HG03571 (cell line): ENCODE data around the gene CDC7.

ENCODE experiments used
- ATAC-seq: cut with Tn5 transposase; IDR thresholded peaks from one replicate; pipeline ENCODE4 v1.9.1; 2021; ENCODE audit not compliant: unreplicated experiment

CDC7 gene

GRCh38 chr1:91546876-91547275 is 46.2 kb downstream of the CDC7 start:
- ATAC-seq, result no peak

GRCh38 chr1:91548376-91549040 is 47.9 kb downstream of the CDC7 start:
- no peak for ATAC-seq

GRCh38 chr1:91549041-91549735 is 48.5 kb downstream of the CDC7 start:
- no peak for ATAC-seq

- no peak for ATAC-seq
Measured at GRCh38 chr1:91550961-91551360, 50.3 kb downstream of the CDC7 start.

GRCh38 chr1:91552091-91552490 is 51.4 kb downstream of the CDC7 start:
- ATAC-seq, result no peak

GRCh38 chr1:91552596-91552995 is 51.9 kb downstream of the CDC7 start:
- ATAC-seq, result no peak

- no peak for ATAC-seq
Measured at GRCh38 chr1:91553177-91553591, 52.5 kb downstream of the CDC7 start.

- ATAC-seq, result no peak
Measured at GRCh38 chr1:91555074-91555730, 54.6 kb downstream of the CDC7 start.

- no peak for ATAC-seq
Measured at GRCh38 chr1:91555821-91556531, 55.3 kb downstream of the CDC7 start.

- no peak for ATAC-seq
Measured at GRCh38 chr1:91556556-91556955, 55.9 kb downstream of the CDC7 start.

- ATAC-seq, result no peak
Measured at GRCh38 chr1:91557039-91557690, 56.5 kb downstream of the CDC7 start.

- no peak for ATAC-seq
Measured at GRCh38 chr1:91557826-91558225, 57.2 kb downstream of the CDC7 start.

- no peak for ATAC-seq
Measured at GRCh38 chr1:91559046-91559750, 58.5 kb downstream of the CDC7 start.

- ATAC-seq, result no peak
Measured at GRCh38 chr1:91559838-91560565, 59.4 kb downstream of the CDC7 start.

- no peak for ATAC-seq
Measured at GRCh38 chr1:91564888-91565701, 64.4 kb downstream of the CDC7 start.

- ATAC-seq, result no peak
Measured at GRCh38 chr1:91567583-91567982, 66.9 kb downstream of the CDC7 start.

GRCh38 chr1:91568261-91568660 is 67.6 kb downstream of the CDC7 start:
- no peak for ATAC-seq

GRCh38 chr1:91569411-91570119 is 68.9 kb downstream of the CDC7 start:
- no peak for ATAC-seq
